Spleen (tissue), 11 donors: ENCODE results near the gene RUSF1. TPM values are rescaled to one million over a fixed set of nuclear protein-coding genes. Genes with fewer than 3 reads are reported as not detected.

ENCODE experiments used
- DNase-seq: peaks from one replicate; pipeline ENCODE4 v3.0.0-alpha.2; 2020
- H3K27ac ChIP-seq, 8 donors: fragments of 200-600 bp; sonication (generic) in 7 of 8; 1 replicate in 4 of 8; 2 replicates in 4 of 8; pipeline versions ENCODE4 v1.5.0 to v1.8.0; 2016 to 2021; ENCODE audit warnings: inconsistent platforms in 4 of 8, mild to moderate bottlenecking in 4 of 8, moderate library complexity in 1 of 8
- H3K27me3 ChIP-seq, 7 donors: fragments of 200-600 bp; sonication (generic) in 6 of 7; replicated peaks in 1 of 7; 1 replicate in 4 of 7; 2 replicates in 3 of 7; pipeline versions ENCODE4 v1.5.0 to v1.8.0; 2016 to 2021; ENCODE audit warnings: inconsistent platforms in 3 of 7, mild to moderate bottlenecking in 1 of 7
- H3K36me3 ChIP-seq, 6 donors: fragments of 200-600 bp; sonication (generic) in 5 of 6; 1 replicate in 4 of 6; 2 replicates in 2 of 6; pipeline versions ENCODE4 v1.5.0 to v1.8.0; 2016 to 2021; ENCODE audit warnings: inconsistent platforms in 2 of 6
- H3K4me1 ChIP-seq, 6 donors: fragments of 200-600 bp; sonication (generic) in 5 of 6; 1 replicate in 3 of 6; 2 replicates in 3 of 6; pipeline versions ENCODE4 v1.5.0 to v1.8.0; 2016 to 2021; ENCODE audit warnings: inconsistent platforms in 3 of 6
- H3K4me3 ChIP-seq, 8 donors: fragments of 200-600 bp; sonication (generic) in 7 of 8; 1 replicate in 4 of 8; 2 replicates in 4 of 8; pipeline versions ENCODE4 v1.5.0 to v1.8.0; 2016 to 2021; ENCODE audit warnings: inconsistent platforms in 4 of 8, mild to moderate bottlenecking in 4 of 8, moderate library complexity in 2 of 8
- H3K9me3 ChIP-seq, 8 donors: fragments of 200-600 bp; sonication (generic) in 7 of 8; 1 replicate in 4 of 8; 2 replicates in 4 of 8; pipeline versions ENCODE4 v1.5.0 to v1.8.0; 2016 to 2021; ENCODE audit warnings: inconsistent platforms in 4 of 8
- POLR2A ChIP-seq, 3 donors: fragments of 450-650 bp; IDR thresholded peaks; one replicate each; pipeline ENCODE4 v1.5.1; 2017; ENCODE audit warnings: antibody characterized with exemption in 3 of 3, mild to moderate bottlenecking in 1 of 3
- POLR2AphosphoS5 ChIP-seq, 3 donors: sonication (generic); formaldehyde crosslinking; IDR thresholded peaks; one replicate each; pipeline ENCODE4 v1.5.1; 2017; ENCODE audit warnings: antibody characterized with exemption in 3 of 3
- WGBS, 5 donors: extraction: QIAGEN DNeasy Blood & Tissue Kit in 3 of 5; methylation state at CpG; one replicate each; pipeline versions ENCODE4 v1.1.5 to v1.1.7; 2013 to 2018; 5-methylcytosine and 5-hydroxymethylcytosine counted together
- intact Hi-C: fragments of 100-400 bp; cut with DNase I; formaldehyde crosslinking; loops from one replicate; pipeline ENCODE4 v1.15.0; 2023; ENCODE audit warnings: low total_unique reads
- polyA plus RNA-seq, 3 donors: library from polyadenylated mRNA; stranded (reverse); fragments of 200-250 nt; gene quantifications; one replicate each; pipeline ENCODE4 v1.2.1, GENCODE V29; 2013
- total RNA-seq, 7 donors: library from RNA; depleted of rRNA in 3 of 7; stranded (reverse); fragments of >200 nt in 3 of 7; fragmentation: NEBNext Ultra II Directional in 4 of 7; extraction: Animal tissue kit (Norgen Biotek cat#: 25700) in 4 of 7; gene quantifications; one replicate each; pipeline versions ENCODE4 v1.1.0 to v1.2.1, GENCODE V29; 2016 to 2021
- TF ChIP-seq, protein P1 (sequence below), 11 experiments: fragments of 200-600 bp in 7 of 11; fragments of 450-650 bp in 4 of 11; sonication (generic) in 4 of 11; IDR thresholded peaks in 8 of 11; conservative IDR thresholded peaks in 3 of 11; 1 replicate in 7 of 11; 2 replicates in 4 of 11; pipeline versions ENCODE4 v1.4.0 to v1.8.0; 2016 to 2021; ENCODE audit warnings: antibody characterized with exemption in 11 of 11, inconsistent platforms in 4 of 11, mild to moderate bottlenecking in 1 of 11
- donor health status: healthy with polysubstance abuse.
- donor health status: DM: no; HTN: no; CAD: no; lungs with moderate emphysema.
- donor health status: DM: no; HTN: no; CAD: no.
- donor health status: Bipolar disorder and iron deficiency.
- donor health status: healthy.
- donor health status: DM: no; HTN: no; CAD: no.
- donor health status: DM: yes; HTN: yes; CAD: no.

The RUSF1 gene
- total and polyA plus RNA-seq, 10 donors, result 36.6 to 73.3 (median 51.2) TPM

DNA sequence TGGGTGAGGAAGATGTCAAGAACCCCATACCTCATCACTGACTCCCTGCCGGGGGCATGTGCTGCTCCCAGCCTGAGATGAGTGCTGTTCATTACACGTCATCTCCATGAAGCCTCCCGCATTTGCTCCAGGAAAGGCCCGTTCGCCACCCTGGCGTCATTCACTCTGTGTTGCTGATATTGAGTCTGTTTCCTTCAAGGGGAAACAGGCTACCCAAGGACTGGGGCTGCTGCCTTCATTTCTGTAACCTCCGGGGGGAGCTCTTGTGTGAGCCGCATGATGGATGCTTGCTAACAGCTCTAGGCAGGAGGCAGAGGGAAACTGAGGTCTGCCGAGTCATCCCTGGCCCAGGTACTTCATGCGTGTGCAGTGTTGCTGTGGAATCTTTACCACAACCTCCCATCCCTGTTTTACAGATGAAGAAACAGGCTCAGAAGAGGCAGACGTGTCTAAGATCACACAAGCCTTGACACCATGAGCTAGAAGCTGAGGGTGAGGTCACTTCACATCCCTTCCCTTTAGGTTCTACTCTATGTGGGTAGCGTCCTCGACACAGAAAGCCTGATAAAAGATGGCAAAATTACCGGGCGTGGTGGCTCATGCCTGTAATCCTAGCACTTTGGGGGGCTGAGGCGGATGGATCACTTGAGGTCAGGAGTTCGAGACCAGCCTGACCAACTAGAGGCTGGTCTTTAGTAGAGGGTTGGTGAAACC, 52.4 kb downstream of the RUSF1 start:
- Histone ChIP-seq H3K36me3 (peaks cover 0 to 14% (median 0%) of the 10 kb centered on the region in 6 donors), H3K4me3 (no peak overlapping the region), H3K9me3 (no peaks in the 10 kb centered on the region), H3K27ac (peak overlapping the region in 2 of 8 donors; percentile 3 to 18), H3K4me1 (peaks cover 30 to 90% (median 75%) of the 10 kb centered on the region in 6 donors), H3K27me3 (no peaks in the 10 kb centered on the region)
- intact Hi-C loops, result no loop called here
- TF ChIP-seq POLR2A (IDR thresholded peaks at IDR 0.05) (no peak), POLR2AphosphoS5 (IDR thresholded peaks at IDR 0.05) (peak in 1 of 3 donors; percentile 13)
- TF ChIP-seq, protein P1, sequence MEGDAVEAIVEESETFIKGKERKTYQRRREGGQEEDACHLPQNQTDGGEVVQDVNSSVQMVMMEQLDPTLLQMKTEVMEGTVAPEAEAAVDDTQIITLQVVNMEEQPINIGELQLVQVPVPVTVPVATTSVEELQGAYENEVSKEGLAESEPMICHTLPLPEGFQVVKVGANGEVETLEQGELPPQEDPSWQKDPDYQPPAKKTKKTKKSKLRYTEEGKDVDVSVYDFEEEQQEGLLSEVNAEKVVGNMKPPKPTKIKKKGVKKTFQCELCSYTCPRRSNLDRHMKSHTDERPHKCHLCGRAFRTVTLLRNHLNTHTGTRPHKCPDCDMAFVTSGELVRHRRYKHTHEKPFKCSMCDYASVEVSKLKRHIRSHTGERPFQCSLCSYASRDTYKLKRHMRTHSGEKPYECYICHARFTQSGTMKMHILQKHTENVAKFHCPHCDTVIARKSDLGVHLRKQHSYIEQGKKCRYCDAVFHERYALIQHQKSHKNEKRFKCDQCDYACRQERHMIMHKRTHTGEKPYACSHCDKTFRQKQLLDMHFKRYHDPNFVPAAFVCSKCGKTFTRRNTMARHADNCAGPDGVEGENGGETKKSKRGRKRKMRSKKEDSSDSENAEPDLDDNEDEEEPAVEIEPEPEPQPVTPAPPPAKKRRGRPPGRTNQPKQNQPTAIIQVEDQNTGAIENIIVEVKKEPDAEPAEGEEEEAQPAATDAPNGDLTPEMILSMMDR (IDR thresholded peaks at IDR 0.05 in 8 of 11, conservative IDR thresholded peaks at IDR 0.05 in 3 of 11), result peak in 2 of 11 experiments; percentile 19 to 20
- no peak for DNase-seq
- 57 to 67% (median 65%) methylated on average over 17 of the region's 17 CpGs for WGBS, 5 donors

DNA sequence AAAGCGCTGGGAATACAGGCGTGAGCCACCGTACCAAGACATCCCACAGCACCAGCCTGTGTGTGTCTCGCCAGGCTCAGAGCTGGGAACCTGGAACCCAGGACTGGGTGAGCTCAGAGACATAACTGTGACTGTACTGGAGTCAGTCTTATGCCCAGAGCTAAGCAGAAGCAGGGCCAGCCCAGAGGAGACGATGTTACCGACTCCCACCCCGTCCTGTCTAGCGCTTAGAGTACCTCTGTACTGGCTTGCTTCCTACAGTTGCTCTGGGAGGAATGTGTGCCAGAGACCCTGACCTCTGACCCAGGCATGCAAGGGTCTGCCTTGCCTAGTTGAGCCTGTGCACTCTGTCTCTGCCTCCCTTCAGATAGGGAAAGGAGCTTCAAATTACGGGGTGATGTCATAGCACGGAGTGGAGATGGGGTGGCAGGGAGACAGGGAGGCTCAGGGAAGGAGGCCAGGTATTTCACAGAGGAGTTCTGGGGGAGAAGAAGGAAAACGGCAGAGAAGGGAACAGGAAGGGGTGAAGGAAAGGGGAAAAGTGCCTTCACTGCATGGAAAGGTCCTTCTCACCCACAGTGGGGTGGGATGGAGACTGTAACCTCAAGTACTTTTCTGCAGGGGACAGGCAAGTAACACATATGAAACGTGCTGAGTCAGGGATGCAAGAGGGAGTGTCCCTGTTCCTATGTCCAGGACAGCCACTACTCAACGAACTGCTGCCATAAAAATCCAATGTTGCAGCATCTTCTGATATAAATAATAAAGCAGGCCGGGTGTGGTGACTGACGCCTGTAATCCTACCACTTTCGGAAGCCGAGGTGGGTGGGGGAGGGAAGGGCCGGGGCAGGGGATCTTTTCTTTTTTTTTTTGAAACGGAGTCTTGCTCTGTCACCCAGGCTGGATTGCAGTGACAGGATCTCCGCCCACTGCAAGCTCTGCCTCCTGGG, 54.7 kb downstream of the RUSF1 start:
- H3K36me3 ChIP-seq, result peaks cover 0 to 14% (median 0%) of the 10 kb centered on the region in 6 donors
- DNase-seq, result peak; percentile 32
- peak overlapping the region in 7 of 8 donors; percentile 2 to 73 (median 61) for H3K27ac ChIP-seq
- H3K4me1 ChIP-seq, result peaks cover 22 to 76% (median 66%) of the 10 kb centered on the region in 6 donors
- TF ChIP-seq POLR2A (IDR thresholded peaks at IDR 0.05), result no peak
- TF ChIP-seq POLR2AphosphoS5 (IDR thresholded peaks at IDR 0.05), result peak; percentile 19 to 33 (median 28)
- 53 to 76% (median 59%) methylated on average over 13 to 20 of the region's 20 CpGs for WGBS, 5 donors
- H3K9me3 ChIP-seq, result no peaks in the 10 kb centered on the region
- intact Hi-C loops, result no loop called here
- no peaks in the 10 kb centered on the region for H3K27me3 ChIP-seq
- H3K4me3 ChIP-seq, result no peak overlapping the region

DNA sequence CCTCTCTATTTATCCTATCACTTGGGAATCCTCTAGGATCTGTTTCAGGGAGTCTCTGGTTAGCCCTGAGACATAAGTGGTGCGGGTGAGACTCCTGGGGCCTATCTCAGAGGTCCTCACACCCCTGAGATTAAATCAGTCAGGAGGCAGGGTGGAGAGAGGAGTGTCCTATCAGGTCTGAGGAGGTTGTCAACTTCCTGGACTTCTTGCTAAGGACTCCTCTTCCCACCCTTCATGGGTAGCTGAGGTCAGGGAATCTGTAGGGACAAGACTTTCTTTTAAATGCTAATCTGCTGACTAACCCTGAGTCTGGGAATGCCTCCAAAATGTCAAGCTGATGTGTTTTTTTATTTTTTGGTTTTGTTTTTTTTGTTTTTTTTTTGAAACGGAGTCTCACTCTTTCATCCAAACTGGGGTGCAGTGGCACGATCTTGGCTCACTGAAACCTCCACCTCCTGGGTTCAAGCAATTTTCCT, 55.5 kb downstream of the RUSF1 start:
- Histone ChIP-seq H3K27me3 (no peaks in the 10 kb centered on the region), H3K36me3 (peaks cover 0 to 14% (median 0%) of the 10 kb centered on the region in 6 donors), H3K4me3 (no peak overlapping the region), H3K9me3 (no peaks in the 10 kb centered on the region), H3K27ac (peak overlapping the region in 7 of 8 donors; percentile 2 to 73 (median 61)), H3K4me1 (peaks cover 16 to 68% (median 59%) of the 10 kb centered on the region in 6 donors)
- intact Hi-C loops, result no loop called here
- 69 to 88% (median 75%) methylated on average over 3 of the region's 3 CpGs for WGBS, 5 donors
- TF ChIP-seq, protein P1 (IDR thresholded peaks at IDR 0.05 in 8 of 11, conservative IDR thresholded peaks at IDR 0.05 in 3 of 11), result no peak
- TF ChIP-seq POLR2AphosphoS5 (IDR thresholded peaks at IDR 0.05) (no peak), POLR2A (IDR thresholded peaks at IDR 0.05) (no peak)
- no peak for DNase-seq

DNA sequence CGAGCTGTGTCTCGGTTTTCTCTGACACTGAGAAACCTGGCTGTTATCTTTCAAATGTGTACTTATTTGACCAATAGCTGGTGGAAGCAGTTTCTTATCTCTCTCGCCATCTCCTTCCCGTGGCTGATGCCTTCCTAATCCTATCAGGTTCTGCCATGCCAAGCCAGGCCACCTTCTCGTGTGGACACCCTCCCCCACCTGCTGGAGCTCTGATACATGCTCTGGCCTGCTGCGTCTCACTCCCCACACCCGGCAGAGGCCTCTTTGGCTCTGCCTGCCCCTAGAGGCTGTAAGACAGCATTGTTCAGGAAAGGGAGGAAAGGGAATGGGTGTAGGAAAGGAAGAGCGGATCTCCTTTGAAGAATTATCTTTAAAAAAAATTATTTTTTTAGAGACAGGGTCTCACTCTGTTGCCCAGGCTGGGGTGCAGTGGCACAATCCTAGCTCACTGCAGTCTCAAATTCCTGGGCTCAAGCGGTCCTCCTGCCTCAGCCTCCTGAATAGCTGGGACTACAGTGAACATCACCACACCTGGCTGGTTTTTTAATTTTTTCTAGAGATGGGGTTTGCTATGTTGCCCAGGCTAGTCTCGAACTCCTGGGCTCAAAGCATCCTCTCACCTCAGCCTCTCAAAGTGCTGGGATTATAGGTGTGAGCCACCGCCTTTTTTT, 56.4 kb downstream of the RUSF1 start:
- no peak for DNase-seq
- H3K27ac ChIP-seq, result peak overlapping the region in 5 of 8 donors; percentile 47 to 73 (median 61)
- TF ChIP-seq POLR2A (IDR thresholded peaks at IDR 0.05) (no peak), POLR2AphosphoS5 (IDR thresholded peaks at IDR 0.05) (peak in 2 of 3 donors; percentile 19 to 43)
- TF ChIP-seq, protein P1 (IDR thresholded peaks at IDR 0.05 in 8 of 11, conservative IDR thresholded peaks at IDR 0.05 in 3 of 11), result peak in 8 of 11 experiments; percentile 12 to 42 (median 18)

More for the DNA sequence above, 56.4 kb downstream of the RUSF1 start:
- 55 to 62% (median 58%) methylated on average over 11 of the region's 11 CpGs for WGBS, 5 donors
- Histone ChIP-seq H3K27me3 (no peaks in the 10 kb centered on the region), H3K9me3 (no peaks in the 10 kb centered on the region), H3K4me1 (peaks cover 8 to 59% (median 51%) of the 10 kb centered on the region in 6 donors), H3K4me3 (no peak overlapping the region), H3K36me3 (peaks cover 0 to 12% (median 0%) of the 10 kb centered on the region in 6 donors)
- intact Hi-C loops, result no loop called here
